Activated T-cell treated with anti-CD3 and anti-CD28 coated beads for 1 hour (primary cell): ENCODE data around the gene FOXD2.

Experiments
- DNase-seq: peaks from one replicate; pipeline ENCODE4 v3.0.0-alpha.2; 2020; ENCODE audit warnings: low read depth

Gene FOXD2

DNA sequence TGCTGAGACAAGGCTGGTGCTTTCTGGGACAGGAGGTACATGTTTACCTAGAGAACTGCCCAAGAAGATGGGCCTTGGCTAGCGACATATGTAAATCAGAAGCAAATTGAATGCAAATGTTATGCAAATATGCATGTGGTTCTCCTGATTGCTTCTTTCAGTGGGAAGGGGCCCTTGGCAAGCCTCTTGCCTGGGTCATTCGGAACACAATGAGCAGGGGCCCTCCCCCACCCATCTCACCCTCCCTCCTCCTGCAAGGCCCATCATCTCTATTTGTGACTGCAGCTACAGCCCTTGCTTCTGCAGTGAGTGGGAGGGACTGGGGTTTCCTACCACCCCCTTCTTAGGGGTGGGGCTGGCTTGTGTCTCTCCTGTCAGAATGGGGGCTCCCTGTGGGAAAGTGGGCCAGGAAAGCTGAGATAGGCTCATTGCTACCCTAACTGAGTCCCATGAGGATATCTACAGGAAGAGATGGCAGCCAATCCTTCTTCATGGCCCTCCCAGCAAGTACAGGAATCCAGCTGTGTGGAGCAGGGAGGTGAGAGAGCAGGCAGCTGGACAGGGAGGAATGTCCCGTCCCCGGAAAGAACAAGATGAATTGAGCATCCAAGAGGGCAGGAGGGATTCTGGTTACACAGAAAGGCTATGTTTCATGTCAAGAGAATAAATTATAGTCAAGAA lies 31.0 kb downstream of the FOXD2 start:
- DNase-seq = no peak

GRCh38 chr1:47469390-47469759 lies 31.5 kb downstream of the FOXD2 start:
- no peak for DNase-seq

GRCh38 chr1:47469910-47470309 lies 32.1 kb downstream of the FOXD2 start:
- no peak for DNase-seq

- DNase-seq = no peak
Observed at GRCh38 chr1:47471163-47471562, 33.3 kb downstream of the FOXD2 start.

GRCh38 chr1:47474278-47475193 lies 36.7 kb downstream of the FOXD2 start:
- no peak for DNase-seq

GRCh38 chr1:47477595-47478080 lies 39.8 kb downstream of the FOXD2 start:
- no peak for DNase-seq

DNA sequence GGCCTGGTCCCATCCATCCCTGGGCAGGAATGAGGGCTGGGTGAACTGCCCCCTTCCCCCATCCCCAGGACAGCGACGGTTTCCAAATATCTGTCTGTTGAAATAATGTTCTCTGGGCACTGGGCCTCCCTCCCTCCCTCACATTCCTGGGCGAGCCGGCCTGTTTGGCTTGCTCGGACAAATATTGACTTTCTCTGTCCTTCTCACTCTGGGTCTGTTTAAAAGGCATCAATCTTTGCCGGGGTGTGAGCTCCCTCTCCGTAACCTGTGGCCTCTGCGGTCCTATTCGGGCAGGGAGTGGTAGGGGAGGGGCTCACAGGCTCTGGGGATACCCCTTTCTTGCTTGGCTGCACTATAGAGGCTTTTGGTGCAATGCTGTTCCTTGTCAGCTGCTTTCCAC lies 40.2 kb downstream of the FOXD2 start:
- DNase-seq = no peak

GRCh38 chr1:47479664-47480063 lies 41.8 kb downstream of the FOXD2 start:
- DNase-seq = no peak

- DNase-seq = no peak
Observed at GRCh38 chr1:47481936-47482335, 44.1 kb downstream of the FOXD2 start.

DNA sequence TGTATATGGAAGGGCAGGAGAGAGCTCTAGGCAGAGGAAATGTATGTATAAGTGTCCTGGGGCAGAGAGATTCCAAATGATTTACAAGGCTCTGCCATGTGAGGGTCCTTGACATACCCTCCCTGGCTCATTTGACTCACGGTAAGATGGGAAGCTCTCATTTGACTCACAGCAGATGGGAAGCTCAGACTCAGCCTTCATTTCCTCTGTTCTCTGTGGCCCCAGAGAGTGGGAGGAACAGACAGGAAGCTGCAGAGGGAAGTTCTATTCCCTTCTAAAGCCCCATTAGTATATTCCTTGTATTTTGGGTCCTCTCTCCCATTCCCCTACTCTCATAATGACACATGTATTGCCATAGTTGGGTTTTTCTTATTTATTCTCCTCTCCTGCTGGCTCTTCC lies 44.9 kb downstream of the FOXD2 start:
- no peak for DNase-seq

GRCh38 chr1:47483651-47484050 lies 45.8 kb downstream of the FOXD2 start:
- no peak for DNase-seq

DNA sequence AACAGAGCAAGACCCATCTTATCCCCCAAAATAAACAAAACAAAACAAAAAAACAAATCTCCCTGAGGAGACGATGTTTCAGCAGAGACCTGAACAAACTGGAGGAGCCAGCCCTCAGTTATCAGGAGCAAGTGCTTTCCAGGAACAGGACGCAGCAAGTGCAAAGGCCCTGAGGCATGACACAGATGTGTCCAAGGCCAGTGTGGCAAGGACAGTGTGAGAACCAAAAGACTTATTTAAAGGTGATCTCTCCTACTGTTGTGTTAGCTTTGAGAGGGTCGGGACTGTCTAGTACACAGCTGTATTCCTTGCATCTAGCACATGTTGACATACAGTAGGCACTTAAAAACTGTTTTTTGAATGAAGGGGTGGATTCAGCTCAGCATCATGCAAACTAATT lies 48.0 kb downstream of the FOXD2 start:
- no peak for DNase-seq

DNA sequence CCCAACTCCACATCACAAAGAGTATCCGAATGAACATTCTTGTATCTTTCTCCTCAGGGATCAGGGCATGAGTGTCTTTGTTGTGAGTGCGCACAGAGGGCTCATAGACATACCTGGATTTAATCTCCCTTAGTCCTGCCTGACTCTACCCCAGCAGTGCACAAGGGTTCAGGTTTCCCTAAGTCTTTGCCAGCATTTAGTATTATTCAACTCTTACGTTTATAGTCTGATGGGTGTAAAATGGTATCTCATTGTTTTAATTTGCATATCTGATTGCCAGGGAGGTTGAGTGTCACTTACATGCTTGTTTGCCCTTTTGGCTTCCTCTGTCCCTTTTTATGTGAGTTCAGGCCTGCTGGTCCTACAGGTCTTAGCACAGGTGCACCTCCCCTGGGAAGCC lies 49.5 kb downstream of the FOXD2 start:
- no peak for DNase-seq

- no peak for DNase-seq
Observed at GRCh38 chr1:47487850-47488450, 50.1 kb downstream of the FOXD2 start.
